ENCODE data around the gene ATCAY.

The ATCAY gene

DNA sequence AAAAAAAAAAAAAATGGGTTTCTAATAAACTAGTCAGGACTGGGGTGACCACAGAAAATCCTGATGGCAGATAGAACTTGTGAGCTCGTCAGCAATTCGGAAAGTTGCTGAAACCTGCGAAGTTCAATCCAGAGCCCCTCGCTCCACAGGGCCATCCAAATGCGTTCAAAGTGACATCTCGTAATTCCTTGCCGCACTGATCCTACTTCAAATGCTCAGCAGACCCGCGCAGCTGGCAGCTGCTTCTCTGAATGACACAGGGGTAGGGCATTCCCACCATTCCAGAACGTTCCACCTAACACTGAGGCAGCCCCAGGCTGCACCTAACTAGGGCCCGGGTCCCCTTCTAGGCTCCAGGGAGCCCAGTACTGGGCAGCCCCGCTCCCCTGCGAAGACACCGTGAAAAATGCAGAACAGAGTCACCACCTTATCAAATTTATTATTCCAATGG lies 95.2 kb downstream of the ATCAY start:
- DNase-seq = no peak

DNA sequence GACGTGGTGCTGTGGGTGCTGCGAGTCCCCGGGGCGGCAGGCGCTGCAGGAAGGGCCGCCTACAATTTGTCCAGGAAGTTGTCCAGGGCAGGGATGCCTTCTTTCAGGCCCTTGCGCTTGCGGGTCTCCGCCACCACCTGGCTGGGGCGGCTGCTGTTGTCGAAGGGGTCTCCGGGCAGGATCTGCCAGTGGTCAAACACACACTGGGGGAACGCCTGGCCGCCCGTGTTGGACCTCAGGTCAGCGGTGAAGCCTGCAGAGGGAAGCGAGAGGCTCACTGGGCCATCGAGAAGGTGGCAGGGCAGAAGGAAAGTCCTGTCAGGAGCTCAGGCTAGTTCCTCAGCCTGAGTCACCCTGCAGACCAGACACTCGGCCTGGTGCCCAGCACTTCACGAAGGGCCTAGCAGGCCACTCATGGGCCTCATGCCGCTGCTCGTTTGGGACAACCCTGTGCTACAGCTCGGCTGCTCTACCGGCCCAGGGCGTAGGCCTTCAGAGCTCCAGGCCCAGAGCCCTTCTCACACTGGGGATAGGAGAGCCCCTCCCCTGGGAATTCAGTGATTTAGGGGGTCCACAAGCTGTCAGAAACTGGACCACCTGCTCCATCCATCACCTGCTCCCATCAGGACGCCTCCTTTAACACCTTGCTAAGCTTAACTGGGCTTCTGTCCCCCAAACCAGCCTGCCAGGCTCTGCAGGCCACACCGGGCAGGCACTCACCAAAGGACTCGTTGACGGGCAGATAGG lies 96.2 kb downstream of the ATCAY start:
- DNase-seq = no peak

Measured in SHP77 treated with DMSO at 0.1 percent for 48 hours (cell line).